ENCODE data around the gene DLG3.
"Not testable (repeated sequence)": the region's sequence is repeated elsewhere in the genome, so short reads cannot be mapped to it uniquely, and the experiment has no call there.

The DLG3 gene

DNA sequence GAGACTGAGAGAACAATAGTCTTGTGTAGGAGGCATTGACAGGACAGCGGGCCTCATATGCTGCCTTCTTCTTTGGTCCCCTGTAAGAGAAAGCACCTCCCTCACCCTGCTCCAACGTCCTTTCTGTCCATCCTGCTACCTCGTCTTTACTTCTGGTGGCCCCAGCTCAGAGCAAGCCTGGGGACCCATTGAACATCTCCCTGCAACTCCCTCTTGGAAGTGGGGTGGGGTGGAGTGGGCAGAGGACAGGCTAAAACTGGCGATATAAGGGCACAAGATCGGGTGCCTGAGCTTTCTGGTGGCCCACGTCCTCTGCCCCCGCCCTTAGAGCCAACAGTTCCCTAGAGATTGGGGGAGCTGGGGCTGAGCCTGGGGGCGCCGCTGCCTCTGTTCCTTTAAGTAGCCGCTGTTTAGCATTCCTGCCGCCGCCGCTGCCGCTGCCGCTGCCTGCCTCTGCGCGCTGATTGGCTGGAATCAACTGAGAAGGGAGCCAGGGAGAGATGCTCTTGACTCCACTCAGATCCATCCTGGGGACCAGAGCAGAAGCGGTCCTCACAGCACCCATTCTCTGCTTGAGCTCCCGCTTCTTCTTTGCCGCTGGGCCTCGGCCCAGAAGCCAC lies at the start of gene DLG3:
TSS of gene DLG3 (plus strand) at position 510 of the 620 bp plus-strand sequence. CDS start 367 bp downstream, outside the sequence.
- no peak for DNase-seq

- DNase-seq: no peak
Observed at GRCh38 chrX:70398899-70399298, 45.7 kb upstream of the DLG3 start.

DNA sequence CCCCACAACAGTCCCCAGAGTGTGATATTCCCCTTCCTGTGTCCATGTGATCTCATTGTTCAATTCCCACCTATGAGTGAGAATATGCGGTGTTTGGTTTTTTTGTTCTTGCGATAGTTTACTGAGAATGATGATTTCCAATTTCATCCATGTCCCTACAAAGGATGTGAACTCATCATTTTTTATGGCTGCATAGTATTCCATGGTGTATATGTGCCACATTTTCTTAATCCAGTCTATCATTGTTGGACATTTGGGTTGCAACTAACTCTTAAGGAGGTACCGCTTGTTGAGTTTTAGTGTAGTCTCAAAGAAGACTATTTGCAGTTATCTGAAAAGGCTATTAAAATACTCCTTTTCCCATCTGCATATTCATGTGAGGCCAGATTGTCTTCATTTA lies 44.5 kb upstream of the DLG3 start:
- DNase-seq: not testable (repeated sequence)

DNA sequence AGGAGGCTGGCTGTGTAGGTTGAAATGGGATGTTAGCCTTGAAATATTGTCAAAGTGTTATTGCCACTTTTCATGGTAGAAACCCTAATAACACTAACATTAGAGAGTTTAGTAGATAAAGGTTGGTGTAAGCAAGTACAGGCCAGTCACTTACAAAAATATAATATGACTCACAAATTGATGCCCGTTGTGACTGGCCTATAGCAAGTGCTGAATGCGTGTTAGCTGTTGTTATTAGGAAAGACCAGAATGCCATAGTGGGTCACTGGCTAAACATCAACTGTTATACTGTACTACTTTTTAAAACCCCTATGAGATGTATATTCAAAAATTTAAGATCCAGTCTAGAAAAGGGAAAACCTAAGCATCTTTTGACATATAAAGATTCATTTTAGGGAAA lies 41.9 kb upstream of the DLG3 start:
- DNase-seq: no peak

GRCh38 chrX:70405003-70405402 lies 39.6 kb upstream of the DLG3 start:
- DNase-seq: no peak

GRCh38 chrX:70410921-70411320 lies 33.7 kb upstream of the DLG3 start:
- no peak for DNase-seq

DNA sequence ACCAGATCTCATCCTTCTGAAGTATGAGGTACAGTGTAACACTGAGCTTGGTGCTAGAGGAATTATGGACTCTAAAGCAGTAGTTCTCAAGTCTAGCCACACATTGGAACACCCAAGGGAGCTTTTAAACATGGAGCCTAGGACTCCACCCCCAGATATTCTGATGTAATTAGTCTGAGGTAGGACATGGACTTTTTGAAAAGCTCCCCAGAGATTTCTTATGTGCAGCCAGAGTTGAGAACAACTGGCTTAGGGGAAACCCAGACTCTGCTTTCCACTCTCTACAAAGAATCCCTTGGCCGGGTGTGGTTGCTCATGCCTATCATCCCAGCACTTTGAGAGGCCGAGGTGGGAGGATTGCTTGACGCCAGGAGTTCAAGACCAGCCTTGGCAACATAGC lies 33.2 kb upstream of the DLG3 start:
- no peak for DNase-seq

DNA sequence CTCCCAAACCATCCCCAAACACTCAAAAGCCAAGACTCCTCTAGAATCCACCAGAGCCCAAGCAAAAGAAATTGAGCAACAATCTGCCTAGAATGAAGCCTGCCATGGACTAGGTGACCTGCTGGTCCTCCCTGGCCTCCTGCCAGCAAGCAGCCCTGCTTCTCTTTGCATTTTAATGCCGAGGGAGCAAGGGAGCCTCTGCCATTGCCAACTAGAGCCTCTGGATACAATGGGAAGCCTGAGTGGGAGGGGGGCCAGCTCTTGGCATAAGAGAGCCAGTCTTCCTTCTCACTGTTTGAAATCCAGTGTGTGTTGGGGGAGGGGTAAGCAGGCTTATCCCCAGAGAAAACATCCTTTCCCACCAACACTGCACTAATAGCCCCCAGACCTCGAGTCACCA lies 23.0 kb upstream of the DLG3 start:
- no peak for DNase-seq

DNA sequence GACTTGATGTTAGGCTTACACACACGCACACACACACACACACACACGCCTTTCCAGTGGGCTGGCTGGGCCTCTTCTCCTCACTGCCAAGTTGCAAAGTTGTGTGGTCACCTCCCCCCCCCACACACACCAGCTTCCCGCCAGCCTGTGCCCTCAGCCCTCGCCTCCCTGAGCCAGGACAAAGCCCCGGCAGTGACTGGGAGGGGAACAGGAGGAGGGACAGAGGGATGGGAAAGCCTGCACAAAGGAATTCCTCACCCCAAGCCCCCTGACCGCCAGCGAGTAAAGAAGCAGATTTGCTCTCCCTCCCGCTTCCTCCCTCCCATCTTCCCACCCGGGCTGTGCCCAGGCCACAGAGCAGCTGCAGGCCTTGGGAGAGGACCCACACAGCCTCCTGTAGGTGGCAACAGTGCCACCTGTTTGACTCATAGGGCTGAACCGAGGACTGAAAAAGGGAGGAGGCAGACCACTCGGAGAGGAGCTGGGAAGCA lies 21.7 kb upstream of the DLG3 start, which contains the start of gene GDPD2:
TSS of gene GDPD2 (plus strand) at position 464 of the 491 bp plus-strand sequence. CDS start 1,671 bp downstream, outside the sequence.
- DNase-seq: no peak

DNA sequence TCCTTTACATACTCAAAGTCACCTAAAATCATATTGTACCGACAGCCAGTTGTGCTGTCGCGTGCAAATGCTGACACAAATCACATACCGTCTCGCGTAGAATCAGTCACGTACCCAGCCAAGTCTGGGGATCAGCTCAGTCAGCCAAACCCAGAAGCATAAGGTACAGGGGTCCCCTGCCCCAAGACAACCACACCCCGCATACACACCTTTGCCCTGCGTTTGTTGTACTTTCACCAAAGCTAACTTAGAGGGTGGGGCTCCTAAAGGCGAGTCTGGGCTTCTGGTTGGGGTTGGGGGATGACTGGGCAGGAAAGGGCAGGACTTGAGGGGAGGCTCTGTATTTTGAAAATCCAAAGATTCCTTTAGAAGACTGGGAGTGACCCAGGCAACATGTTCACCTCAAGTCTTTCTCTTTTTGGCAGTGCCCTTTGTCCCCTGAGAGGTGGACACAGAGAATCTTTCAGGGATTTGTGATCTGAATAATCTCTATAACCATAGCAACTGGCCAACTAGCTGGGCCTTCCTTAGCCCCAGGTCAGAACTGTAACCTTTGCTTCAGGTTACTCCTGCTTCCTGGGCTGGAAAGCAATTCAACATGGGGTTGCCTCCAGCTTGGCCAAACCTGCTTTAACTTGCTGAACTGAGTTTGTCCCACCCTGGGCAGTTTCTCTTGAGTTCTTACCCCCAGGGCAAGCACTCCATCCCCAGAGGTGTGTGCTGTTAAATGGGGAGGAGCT lies 20.5 kb upstream of the DLG3 start:
- no peak for DNase-seq

DNA sequence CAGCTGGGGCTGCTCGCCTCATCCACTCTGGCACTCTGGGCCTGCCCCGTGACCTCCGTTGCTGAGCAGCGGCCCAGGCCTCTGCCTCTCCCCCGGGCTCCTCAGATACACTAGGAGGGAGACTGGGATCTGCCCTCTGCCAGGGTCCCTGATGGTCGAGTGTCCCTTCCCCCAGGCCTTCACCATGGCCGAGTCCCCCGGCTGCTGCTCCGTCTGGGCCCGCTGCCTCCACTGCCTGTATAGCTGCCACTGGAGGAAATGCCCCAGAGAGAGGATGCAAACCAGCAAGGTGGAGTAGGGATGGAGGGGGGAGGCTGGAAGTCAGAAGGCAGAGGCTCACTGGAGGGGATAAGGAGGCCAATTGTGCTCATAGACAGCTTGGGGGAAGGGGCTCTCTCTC lies 19.8 kb upstream of the DLG3 start:
- no peak for DNase-seq

- no peak for DNase-seq
Observed at GRCh38 chrX:70426286-70427278, 18.1 kb upstream of the DLG3 start.

DNA sequence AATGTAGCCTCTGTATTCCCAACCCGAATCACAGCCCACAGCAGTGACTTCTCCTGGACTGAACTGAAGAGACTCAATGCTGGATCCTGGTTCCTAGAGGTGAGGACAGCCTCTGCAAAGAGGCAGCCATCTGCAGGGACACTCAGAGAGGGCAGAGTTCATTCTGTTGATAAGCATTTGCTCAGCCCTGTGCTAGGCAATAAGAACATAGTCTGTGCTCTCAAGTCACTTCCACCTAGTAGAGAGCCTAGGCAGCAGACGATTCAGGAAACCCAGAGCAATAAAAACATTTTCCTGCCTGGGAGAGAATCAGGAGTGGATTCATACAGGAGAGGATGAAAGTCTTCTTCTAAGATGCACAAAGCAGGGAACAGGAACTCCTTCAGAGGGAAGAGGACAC lies 17.3 kb upstream of the DLG3 start:
- no peak for DNase-seq

- no peak for DNase-seq
Observed at GRCh38 chrX:70429759-70430158, 14.9 kb upstream of the DLG3 start.

- no peak for DNase-seq
Observed at GRCh38 chrX:70432936-70433847, 11.4 kb upstream of the DLG3 start.

- peak; percentile 72 for DNase-seq
Observed at GRCh38 chrX:70433848-70434351, 10.7 kb upstream of the DLG3 start.

GRCh38 chrX:70434352-70434866 lies 10.2 kb upstream of the DLG3 start:
- DNase-seq: peak; percentile 39

DNA sequence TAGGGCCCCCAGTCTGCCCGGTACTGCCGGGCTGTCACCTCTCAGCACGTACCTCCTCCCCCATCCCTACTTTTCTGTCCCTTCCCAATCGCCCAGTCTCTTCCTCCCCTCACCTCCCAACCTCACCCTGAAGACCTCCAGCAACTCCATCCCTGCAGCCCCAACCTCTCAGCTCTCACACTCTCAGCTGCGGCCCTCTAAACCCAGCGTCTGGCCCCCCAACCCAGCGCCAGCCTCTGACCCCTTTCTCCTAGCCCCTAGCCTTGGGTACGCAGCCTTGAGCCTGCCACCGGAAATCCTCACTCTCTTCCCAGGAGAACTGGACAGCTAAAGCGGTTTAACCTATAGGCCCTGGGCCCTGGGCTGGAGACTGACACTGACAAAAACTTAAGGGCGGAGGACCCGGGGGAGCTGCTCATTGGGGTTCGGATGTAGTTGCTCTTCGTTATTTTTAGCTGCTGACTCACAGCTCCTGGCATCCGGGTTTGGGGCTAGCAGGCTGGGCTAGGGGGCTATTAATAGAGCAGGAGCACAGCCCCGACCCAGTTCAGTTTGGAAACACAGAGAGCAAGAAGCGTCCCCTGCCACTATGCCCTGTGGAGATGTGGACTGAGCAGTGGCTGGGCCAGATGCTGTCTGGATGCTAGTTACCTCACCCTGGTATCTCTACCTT lies 9.6 kb upstream of the DLG3 start:
- DNase-seq: no peak

DNA sequence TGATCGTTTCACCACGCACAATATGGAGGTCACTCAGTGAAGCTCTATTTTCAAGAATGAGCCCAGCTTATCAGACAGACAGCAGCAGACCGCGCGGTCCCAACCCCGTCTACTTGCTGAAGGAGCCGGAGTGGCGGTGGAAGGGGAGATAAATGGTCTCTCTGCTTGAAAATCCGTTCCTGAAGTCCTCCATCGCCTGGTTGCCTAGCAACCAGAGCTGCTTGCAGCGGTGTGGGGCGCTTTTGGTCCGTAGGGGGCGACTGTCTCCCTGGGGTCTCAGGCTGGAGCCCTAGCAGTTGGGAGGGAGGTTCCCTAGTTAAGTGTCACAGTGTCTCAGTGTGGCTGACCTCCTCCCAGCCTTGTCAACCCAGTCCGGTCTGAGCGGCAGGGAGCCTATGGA lies 8.3 kb upstream of the DLG3 start:
- DNase-seq: no peak

DNA sequence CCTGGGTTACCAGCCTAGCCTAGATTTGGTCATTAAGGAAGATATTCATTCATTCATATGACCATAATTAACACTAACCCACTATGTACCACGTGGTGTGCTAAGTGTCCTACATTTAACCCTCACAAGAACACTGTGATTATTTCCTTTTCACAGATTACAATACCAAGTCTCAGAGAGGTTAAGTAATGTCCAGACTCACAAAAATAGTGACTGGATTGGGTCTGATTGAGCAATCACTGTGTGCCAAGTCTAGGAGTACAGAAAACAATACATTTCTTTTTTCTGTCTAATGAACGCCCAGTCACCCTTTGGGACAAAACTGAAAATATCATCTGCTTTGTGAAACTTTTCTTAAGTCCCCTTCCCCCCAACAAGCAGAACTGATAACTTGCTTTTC lies 7.6 kb upstream of the DLG3 start:
- no peak for DNase-seq

Measured in activated CD4-positive, alpha-beta T cell treated with anti-CD3 and anti-CD28 coated beads, Interleukin-2, amount 50 U/mL, for 1 hour (primary cell).